HG03469 (cell line): ENCODE results near the gene ZFAND5.
A peak's percentile ranks its signal among the peaks of the same experiment; 100 is the strongest.

Source experiments
- ATAC-seq: cut with Tn5 transposase; IDR thresholded peaks from one replicate; pipeline ENCODE4 v1.9.1; 2021; ENCODE audit warnings: mild to moderate bottlenecking, moderate library complexity, moderate number of reproducible peaks; ENCODE audit not compliant: unreplicated experiment

ZFAND5 gene, protein sequence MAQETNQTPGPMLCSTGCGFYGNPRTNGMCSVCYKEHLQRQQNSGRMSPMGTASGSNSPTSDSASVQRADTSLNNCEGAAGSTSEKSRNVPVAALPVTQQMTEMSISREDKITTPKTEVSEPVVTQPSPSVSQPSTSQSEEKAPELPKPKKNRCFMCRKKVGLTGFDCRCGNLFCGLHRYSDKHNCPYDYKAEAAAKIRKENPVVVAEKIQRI

DNA sequence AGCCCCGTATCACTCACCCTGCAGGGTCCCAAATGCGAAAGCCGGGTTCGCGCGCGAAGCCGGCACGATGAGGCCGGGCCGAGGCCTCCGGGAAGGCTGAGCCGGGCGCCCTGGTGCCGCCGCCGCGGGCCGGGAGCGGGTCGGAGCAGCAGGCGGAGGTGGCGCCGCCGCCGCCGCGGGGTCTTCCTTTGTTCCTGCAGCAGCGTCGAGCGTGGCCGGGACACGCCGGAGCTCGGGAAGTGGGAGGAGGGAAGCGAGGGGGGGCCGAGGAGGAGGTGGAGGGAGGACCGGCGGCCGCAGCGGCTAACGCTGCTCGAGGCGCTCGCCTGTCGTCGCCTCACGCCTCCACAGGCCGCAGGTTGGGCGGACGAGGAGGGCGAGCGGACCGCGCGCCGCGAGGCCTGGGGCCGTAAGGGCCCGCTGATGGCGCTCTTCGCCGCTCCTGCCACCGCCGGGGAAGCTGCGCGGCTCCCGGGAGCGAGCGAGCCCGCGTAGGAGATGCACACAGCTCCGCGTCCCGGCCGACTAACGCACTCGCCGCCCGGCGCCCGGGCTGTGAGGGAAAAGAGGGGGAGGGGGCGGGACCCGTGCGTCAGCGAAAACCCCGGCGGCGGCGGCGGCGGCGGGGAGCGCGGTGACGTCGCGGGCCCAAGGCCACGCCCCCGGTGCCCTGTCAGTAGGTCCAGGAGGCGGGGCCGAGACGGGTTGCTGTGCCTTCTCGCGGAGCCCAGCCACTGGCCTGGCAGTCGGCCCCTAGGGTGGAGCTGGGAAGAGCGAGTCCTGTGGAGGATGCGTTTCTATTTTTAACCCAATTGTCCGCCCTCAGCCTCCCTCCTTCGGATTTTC is at the start of gene ZFAND5:
TSS of gene ZFAND5 (minus strand) at position 530 of the 846 bp plus-strand sequence. CDS start 4,430 bp downstream, outside the sequence.
- ATAC-seq = peak; percentile 64

DNA sequence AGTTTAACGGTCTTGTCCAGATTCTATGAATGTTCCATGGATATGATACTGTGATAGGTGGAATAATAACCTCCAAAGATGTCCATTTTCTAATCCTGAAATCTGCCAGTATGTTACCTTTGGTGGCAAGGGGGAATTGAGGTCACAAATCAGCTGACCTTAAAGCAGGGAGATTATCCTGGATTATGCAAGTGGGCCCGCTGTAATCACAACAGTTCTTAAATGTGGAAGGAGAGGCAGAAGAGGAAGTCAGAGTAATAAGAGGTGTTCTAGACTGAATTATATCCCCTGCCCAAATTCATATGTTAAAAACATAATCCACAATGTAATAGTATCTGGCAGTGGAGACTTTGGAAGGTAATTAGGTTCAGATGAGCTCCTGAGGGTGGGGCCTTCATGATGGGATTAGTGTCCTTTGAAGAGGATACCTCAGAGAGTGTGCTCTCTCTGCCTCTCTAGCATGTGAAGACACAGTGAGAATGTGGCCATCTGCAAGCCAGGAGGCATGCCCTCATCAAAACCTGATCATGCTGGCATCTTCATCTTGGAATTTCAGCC is 47.6 kb upstream of the ZFAND5 start:
- no peak for ATAC-seq

DNA sequence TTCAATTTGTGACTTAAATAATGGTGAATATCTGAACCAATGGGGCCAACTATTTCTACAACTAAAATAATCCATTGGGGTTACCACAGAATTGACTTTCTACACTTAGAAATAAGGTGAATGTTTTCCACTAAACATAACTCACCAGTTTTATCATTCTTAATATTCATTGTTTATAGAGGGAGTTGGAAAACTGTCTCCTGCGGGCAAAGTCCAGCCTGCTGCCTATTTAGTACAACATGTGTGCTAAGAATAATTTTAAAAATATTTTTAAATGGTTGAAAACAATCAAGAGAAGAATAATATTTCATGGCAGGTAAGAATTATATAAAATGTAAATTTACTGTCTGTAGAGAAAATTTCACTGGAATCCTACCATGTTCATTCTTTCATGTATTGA is 45.2 kb upstream of the ZFAND5 start:
- no peak for ATAC-seq

DNA sequence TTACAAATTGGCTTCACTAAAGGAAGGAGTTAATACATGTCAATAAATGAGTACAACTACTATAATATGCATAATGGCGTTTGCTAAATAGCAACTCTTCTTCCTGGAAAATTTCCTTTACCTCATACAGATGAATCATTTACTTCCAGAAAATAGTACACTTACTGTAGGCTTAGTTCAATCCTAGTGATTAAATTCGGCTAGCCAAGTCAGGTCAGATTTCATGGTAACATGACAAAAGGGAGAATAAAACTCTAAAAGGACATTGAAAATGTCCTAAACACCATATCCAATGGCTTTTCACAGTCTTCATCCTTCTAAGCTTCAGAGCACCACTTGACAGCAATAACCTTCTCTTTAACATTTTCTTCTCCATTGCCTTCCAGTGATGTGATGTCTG is 42.1 kb upstream of the ZFAND5 start:
- no peak for ATAC-seq

DNA sequence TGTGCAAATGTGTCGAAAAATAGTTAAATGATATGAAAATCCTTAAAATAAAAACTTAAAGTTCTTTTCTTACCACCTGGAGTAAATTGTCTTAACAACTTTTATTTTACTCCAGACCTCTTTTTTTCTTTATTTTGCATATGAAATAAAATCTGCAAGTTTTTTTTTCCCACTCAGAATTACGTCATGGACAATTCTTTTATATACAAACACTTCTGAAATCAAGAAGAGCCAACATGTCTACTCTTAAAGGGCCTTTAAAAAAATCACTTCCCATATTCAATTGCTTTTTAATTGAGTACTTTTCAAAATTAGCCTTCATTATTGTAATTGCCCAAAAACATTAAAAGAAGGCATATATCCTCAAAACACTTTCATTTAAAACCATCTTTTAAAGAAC is 37.7 kb upstream of the ZFAND5 start:
- ATAC-seq = no peak

DNA sequence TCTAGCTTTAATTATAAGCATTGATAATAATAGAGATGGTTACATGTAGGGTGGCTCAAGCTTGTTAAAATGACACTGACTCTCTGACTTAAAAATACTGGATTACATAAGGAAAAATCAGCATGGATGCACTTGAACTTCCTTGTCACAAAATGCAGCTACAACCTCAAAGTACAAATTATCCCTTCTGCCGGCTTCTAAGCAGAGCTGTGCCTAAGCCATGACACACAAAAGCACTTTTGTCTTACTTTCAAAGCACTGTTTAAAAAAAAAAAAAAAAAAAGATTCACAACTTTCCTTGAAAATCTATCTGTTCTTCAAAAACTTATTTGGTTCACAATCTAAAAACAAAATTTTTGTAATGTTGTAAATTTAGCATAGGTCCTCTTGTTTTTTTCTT is 36.4 kb upstream of the ZFAND5 start:
- ATAC-seq = no peak

DNA sequence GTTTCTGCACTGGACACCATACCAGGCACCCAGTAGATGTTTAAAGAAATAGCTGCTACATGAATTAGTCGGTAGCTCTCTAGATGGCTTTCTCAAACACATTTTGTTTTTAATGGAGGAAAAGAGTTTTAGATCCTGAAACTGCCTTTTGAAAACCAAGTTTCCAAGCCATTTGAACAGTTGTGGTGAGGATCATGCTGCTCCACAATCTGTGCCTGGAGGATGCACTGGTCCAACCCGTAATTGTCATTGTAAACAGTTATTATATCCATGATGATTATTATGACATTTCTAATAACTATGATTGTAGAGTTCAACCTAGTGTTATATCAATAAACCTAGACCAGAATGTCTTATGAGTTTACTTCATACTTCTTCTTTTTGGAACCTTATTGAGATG is 35.9 kb upstream of the ZFAND5 start:
- no peak for ATAC-seq

DNA sequence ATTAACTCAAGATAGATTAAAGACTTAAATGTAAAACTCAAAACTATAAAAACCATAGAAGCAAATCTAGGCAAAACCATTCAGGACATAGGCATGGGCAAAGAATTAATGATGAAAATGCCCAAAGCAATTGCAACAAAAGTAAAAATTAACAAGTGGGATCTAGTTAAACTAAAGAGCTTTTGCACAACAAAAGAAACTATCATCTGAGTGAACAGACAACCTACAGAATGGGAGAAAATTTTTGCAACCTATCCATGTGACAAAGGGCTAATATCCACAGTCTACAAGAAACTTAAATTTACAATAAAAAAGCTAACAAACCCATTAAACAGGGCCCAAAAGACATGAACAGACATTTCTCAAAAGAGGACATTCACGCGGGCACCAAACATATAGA is 34.4 kb upstream of the ZFAND5 start:
- no peak for ATAC-seq

DNA sequence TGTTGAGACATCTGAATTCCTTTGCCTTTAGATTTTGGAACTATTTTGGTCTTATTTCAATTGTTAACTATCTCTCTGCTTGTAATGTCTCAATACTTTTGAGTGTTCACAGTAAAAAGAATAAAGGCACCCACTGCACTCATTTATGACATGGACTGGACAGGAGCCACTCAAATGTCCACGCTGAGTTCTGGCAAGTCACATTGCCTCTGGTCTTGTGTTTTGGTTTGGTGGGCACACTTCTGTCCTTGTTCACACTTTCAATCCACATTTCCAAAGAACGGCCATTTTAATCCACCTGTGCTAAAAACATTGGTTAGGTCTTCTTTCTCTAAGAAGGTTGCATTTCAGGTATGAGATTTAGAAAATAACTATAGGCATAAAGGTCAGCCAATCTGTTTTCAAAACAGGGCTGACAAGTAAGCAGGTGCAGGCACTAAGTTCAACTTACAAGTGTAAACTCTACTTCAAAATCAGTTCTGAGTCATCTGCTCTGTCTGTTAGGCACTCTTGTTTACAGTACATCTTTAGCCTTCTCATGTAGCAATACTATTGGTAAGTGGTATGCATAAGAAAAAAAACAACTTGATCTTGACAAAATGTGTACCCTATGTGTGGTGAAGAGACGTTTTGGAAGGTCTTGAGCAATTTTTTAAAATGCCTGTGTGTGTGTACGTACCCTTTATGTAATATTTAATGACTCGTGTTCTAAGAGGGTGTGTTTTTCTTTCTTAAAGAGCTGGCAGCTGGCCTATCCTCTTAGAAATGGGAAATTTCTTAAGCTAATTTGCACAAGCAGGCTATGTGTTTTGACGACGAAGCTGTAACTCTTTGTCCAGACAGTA is 31.5 kb upstream of the ZFAND5 start:
- ATAC-seq = no peak

DNA sequence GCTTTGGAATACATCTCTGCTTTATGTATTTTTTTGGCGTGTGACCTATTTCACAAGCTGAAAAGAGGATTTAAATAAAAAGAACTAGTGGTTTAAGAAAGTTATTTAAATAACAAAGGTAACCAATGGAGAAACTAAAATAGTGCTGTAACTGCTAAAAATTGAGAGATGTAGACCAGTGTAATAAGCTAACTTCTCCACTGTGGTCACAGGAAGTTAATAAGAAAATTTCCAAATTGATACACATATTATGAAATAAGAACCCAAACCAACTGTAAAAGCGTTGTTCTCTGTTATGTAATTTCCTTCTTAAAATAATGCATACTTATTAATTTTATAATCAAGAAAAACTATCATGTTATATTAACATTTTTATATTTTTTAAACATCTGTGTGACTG is 29.1 kb upstream of the ZFAND5 start:
- no peak for ATAC-seq

DNA sequence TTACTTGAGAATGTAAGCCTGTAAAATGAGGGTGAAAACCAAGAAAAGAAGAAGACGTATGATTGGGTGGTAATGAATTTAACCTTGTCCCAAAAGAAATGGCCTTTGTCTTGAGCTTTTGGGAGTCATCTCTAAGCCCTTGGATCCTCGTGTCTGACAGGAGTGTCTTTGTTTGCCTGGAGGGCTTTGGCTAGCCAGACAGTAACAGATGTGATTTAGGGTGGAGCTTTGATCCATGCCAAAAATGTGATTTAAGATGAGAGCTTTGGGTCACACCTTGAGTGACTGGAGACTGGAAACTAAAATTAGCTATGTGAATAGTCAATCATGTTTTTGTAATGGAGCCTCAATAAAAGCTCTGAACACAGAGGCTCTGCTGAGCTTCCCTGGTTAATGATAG is 25.9 kb upstream of the ZFAND5 start:
- no peak for ATAC-seq

DNA sequence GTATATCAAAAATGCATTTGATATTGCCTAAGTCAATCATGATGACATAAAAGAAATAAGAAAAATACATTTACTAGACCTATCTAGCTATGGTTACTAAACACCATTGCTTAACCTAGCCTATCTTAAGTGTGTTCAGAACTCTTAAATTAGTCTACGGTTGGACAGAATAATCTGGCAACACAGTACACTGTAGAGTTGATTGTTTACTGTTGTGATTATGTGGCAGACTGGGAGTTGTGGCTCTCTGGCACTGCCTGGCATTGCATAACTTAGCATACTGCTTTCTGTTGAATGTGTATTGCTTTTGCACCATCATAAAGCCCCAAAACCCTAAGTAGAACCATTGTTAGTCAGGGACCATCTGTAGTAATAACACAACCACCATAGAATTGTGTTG is 21.2 kb upstream of the ZFAND5 start:
- no peak for ATAC-seq

DNA sequence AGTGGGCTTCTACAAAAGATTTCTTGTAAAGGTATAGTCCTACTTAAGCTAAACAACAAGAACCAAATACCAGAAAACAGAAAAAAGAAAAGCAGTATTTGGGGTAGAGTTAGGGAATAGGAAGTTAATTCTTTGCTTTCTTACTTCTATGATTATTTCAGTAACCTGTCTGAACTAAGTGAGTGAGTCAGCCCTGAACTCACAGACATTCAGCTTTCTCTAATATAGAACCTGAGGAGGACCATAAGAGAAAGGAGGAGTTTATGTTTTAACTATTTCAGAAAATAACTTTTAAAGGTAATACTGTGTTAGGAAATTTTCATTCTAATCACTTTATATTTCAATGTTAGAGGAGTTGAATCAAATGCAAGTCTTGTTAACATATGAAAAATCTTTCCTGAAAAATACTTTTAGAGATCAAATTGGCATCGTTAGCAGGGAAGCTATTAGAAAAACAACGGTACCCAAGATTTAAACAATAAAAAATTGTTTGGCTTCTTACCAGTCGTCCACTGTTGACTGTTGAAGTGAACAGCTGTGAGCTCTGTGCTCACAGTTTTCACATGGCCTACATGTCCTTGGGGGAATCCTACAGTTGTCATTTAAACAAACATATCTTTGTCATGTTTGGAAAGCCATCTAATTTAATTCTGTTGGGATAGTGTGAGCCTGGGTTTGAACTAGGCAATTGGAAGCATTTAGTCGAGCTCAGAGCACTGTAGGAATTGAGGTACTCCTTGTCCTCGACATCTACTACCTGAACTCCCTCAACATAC is 19.9 kb upstream of the ZFAND5 start:
- ATAC-seq = no peak

DNA sequence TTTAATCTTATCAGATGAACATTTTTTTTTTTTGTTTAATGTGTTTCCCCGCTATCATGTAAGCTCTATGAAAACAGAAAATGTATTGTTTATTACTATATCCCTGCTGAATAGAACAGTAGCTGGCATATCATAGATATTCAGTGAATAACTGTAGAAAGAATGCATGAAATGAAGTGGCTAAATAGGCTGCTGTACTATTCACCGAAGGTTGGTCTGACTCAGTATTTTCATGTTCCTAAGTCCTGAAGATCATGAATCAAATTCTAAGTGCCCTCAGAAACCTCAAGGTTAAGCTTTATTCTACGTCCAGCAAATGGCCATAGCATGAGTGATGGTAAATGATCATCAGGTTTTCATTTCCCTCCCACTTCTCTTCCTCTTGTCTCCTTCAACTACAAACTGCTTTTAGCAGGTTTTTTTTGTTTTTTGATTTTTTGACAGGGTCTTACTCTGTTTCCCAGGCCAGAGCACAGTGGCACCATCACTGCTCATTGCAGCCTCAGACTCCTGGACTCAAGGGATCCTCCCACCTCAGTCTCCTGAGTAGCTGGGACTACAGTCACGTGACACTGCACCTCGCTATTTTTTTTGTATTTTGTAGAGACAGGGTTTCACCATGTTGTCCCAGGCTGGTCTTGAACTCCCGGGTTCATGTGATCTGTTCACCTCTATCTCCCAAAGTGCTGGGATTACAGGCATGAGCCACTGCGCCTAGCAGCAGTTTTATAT is 19.1 kb upstream of the ZFAND5 start:
- no peak for ATAC-seq

DNA sequence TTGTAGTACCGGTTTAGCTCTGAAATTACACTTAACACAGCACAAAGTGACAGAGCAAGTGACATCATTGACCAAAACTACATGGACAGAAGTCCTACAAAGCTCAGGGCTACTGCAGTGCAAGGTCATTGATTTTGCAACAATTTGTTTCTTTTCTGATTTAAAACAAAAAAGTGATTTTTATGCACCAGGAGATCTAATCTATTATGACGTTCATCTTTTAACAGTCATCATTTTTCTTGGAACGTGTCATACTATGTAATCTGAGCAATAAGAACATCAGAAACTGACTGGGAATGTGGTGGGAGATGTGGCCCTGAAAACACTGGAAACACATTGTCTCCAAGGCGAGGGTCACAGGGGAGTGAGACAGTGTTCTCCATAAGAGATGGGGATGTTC is 17.4 kb upstream of the ZFAND5 start:
- ATAC-seq = no peak

DNA sequence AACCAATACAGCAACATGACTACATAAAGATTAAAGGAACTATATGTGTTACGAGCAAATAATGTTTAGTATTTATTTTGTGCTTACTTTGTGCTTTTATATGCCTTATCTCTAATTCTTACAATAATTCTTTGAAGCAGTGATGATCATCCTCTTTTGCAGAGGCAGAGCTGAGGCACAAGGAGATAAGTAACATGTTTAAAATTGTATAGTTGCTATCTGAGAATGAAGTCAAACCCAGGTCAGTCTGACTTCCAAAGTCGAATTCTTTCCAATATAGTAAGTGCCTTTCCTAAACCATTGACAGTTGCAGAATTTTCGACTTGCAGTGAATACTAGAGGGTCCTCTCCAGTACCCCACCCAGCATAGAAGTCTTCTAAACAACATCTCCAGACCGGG is 12.0 kb upstream of the ZFAND5 start:
- no peak for ATAC-seq

DNA sequence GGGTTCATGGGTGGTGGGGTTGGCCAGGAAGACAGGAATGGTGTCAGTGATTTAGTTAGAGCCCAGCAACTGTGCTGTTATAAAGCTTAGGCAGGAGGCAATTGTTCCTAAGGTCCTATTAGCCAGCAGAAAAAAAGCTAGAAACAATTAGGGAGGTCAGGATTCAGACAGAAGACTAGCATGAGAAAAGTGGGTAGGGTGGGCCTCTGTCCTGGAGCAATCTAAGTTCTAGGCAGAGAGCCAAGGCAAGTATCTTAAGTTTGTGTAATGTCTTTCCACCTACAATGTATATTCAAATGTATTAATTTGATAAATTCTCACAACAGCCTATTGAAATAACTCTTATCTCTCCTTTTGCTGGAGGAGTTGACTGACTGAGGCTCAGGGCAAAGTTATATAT is 6.1 kb upstream of the ZFAND5 start:
- ATAC-seq = no peak

DNA sequence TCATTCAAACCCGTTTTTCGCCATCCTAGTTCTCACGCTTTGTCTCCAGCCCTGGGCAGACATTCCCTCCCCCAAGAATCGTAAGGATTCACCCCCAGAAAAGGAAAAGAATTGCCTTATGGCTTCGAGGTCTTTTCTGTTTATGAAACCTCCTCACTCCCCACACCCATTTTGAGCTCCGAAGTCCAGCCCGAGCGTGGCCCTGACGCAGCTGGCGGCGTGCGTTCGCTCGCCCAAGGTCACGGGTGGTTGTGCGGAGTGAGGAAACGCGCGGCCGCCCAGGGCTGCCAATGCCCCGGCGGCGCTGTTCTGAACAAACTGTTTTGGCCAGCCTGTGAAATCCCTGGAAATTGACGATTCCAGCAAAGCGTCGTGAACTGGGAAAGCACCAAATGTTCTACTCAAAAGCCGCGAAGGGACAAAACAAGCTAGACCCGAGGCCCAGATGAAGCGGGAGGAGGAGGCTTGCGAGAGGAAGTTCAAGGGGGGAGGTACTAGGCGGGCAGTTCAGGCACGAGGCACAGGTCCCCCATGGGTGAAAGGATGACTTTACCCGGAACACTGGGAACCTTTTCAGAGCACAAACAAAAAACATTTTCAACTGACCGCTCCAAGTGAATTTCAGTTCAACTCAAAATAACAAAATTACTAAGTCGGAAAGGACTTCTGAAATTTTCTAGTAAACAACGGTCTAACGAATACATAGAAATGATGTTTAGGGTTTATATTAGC is 683 bp upstream of the ZFAND5 start:
- no peak for ATAC-seq
